GM19099 (cell line): Measurements from ENCODE around the gene RASGRP3.

ENCODE experiments used
- POLR2A ChIP-seq: IDR thresholded peaks from 3 replicates; pipeline ENCODE4 v1.6.1; 2011; ENCODE audit warnings: low read depth; ENCODE audit not compliant: insufficient read length; ENCODE audit errors: extremely low read depth

Gene RASGRP3

DNA sequence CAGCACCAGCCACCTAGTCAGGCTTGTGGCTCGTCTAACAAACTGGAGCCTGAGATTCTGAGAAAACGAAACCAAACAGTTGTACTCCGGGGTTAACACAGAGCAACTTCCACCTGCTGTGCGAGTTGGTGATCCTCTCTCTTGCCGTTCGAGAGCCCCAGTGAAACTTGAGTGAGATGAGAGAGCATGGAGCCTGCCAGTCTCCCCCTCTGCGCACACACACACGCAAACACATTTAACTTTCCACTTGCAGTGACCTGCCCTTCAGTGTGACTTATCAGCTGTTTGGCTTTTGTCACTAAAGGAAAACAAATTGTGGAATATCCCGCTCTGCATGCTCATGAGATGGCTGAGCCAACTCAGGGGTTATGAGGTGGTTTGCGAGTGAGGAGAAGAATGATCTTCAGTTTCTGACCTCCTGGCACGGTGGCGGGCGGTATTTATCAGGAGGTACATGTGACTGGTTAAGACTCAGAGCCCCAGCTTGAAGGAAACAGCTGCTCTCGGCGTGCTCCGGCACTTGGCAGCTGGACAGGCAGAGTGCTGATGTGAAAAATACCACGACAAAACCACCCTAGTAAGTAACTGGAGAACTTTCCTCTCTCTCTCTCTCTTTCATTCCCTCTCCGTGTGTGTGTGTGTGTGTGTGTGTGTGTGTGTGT lies at the start of gene RASGRP3:
Gene RASGRP3 (plus strand): TSS at position 519 of the 662 bp plus-strand sequence. CDS start 38,488 bp downstream, outside the sequence.
- TF ChIP-seq POLR2A = peak; percentile 92

GRCh38 chr2:33426666-33427231 lies 49.7 kb upstream of the RASGRP3 start:
- TF ChIP-seq POLR2A = no peak

DNA sequence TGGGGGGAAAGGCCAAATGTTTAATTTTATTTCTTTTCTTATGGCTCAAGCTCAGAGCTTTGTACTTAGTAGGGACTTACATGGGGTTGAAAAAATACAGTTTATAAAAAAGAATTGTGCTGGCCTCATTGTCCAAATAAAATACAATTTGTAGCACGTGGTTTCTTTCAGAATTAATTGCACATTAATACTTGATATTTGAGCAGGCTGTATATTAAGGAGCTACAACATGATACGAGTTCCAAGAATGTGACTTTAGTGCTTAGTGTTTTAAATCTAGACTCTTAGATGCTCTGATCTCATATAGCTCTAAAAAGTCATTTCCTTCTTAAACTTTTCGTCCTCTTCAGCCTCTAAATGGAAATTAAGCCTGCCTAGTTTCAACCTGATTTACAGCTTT lies 46.4 kb upstream of the RASGRP3 start:
- no peak for TF ChIP-seq POLR2A

DNA sequence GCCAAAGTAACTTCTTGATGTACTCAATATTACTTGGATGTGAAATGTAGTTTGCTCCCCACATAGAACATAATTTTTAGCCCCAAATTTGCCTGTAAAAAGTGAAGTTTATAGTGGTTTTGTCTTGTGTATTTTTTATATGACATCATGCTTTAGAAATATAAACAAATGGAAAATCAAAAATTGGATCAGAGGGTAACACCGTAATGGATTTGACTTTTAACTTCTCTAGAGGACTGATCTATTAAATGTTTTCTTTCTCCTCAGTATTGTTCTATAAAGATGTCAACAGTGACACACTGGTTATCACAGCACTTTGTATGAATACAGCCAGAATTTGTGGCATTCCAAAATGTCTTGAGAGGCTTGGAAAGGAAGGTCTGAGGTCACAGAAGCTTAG lies 45.6 kb upstream of the RASGRP3 start:
- TF ChIP-seq POLR2A = no peak

GRCh38 chr2:33432871-33433270 lies 43.6 kb upstream of the RASGRP3 start:
- no peak for TF ChIP-seq POLR2A

GRCh38 chr2:33433279-33434235 lies 42.9 kb upstream of the RASGRP3 start:
- no peak for TF ChIP-seq POLR2A

DNA sequence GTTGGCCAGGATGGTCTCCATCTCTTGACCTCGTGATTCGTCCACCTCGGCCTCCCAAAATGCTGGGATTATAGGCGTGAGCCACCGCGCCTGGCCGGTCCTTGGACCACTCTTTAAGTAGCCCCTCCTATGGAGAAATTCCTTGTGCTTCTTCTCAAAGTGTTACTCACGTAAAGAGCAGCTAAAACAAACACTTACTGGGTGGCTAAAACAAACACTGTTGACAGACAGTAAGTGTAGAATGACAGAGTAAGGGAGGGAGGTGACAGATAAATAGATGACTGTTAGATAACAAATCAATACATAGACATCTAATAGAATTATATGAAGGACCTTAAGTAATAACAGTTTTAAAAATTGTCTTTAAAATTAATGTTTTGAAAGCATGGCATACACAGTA lies 40.9 kb upstream of the RASGRP3 start:
- TF ChIP-seq POLR2A = no peak

DNA sequence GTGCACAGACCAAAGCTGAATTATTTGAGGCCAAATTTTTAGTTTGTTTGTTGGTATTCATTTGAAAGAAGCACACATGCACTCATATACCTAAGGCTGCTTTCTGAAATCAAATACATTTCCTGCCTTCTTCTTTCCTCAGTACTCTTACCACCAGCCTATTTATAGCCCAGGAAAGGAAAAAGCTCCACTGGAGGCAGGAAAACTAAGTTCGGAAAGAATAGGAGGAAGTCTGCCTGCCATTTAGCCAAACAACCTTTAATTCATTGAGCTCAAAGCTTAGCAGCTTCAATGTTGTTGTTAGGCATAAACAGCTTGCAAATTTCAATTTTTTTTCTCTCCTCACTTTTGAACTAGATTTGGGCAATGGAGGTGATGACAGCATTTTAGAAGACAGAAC lies 40.4 kb upstream of the RASGRP3 start:
- TF ChIP-seq POLR2A = no peak

DNA sequence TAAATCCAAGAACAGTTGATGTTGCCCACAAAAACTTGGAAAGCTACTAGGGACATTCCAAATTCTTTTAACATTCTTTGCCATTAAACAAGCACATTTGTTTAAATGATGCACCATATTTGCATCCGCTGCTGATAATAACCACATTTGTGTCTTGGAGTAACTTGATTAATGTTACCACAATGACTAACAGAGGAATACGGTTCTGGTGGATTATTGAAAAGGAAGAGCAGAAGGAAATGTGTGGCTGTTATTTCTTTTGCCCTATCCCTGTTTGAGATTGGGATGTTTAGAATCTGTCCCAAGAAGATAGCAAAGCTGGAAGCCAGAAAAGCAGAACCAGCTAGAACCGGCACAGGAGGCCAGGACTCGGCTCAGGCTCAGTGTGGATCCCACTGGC lies 39.2 kb upstream of the RASGRP3 start:
- TF ChIP-seq POLR2A = no peak

GRCh38 chr2:33437815-33438214 lies 38.6 kb upstream of the RASGRP3 start:
- no peak for TF ChIP-seq POLR2A

DNA sequence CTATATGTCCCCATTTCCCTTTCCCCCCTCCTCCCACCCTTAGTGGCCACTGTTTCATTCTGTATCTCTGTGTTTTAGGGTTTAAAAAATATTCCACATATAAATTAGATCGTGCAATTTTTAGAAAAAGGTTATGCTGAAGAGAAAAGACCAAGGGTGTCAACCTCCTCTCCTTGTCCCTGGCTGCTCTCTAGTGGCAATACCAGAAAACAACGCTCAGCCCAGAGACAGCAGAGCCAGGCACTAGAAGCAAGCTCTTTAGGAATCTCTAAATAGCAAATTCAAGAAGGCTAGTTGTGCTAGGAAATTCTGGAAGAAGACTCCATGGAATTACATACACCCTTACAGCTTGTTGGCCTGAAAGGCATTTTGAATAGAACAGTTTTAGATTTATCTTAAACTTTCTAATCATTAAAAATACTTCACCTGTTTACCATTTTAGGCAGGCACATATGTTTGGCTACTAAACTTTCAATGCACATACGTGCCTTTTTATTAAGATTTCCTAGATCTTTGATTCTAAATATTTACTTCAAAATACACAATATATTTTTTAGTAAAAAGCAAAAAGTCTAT lies 35.1 kb upstream of the RASGRP3 start:
- no peak for TF ChIP-seq POLR2A

GRCh38 chr2:33442528-33443079 lies 33.8 kb upstream of the RASGRP3 start:
- TF ChIP-seq POLR2A = no peak

DNA sequence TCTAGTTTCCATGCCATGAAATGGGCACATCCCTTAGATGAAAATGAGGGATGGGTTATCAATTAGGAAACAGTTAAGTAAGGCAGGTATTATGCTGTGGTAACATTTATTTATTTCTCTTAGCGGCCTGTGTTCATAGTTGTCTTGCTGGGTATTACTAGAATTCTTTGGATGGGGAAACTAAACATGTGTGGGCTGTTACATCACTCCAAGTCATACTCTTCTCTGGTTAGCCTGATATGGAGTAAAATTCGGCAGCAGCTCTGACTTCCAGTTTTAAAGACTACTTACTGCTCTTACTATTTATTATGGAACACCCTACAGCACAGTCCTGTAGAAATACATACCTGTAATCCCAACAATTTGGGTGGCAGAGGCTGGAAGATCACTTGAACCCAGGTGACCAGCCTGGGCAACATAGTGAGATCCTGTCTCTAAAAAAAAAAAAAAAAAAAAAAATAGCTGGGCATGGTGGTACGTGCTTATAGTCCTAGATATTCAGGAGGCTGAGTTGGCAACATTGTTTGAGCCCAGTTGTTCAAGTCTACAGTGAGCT lies 33.1 kb upstream of the RASGRP3 start:
- no peak for TF ChIP-seq POLR2A

GRCh38 chr2:33444967-33445366 lies 31.5 kb upstream of the RASGRP3 start:
- TF ChIP-seq POLR2A = no peak
